ENCODE data around the gene KIAA1671.

- TF ChIP-seq EZH2 (IDR thresholded peaks at IDR 0.05; ENCODE audit: low read length): no peak
- TF ChIP-seq CTCF (optimal IDR thresholded peaks at IDR 0.05 in 1 of 3, IDR thresholded peaks at IDR 0.05 in 1 of 3, conservative IDR thresholded peaks at IDR 0.05 in 1 of 3; ENCODE audit: extremely low read depth in 1 of 3, insufficient read depth in 2 of 3, low read length in 3 of 3): no peak
These were observed 28.6 kb downstream of the KIAA1671 start for GRCh38 chr22:24981066-24981465.

Data from keratinocyte (primary cell).